Subcutaneous adipose tissue (tissue), 4 donors: ENCODE data around the gene SUGCT. TPM values are rescaled to one million over a fixed set of nuclear protein-coding genes. Genes with fewer than 3 reads are reported as not detected.

Experiments used
- CTCF ChIP-seq: fragments of 450-650 bp; IDR thresholded peaks from one replicate; pipeline ENCODE4 v1.5.1; 2016; ENCODE audit warnings: low read depth, mild to moderate bottlenecking, control low read depth, antibody characterized with exemption, moderate library complexity
- total RNA-seq, 4 donors: library from RNA; depleted of rRNA; stranded (reverse); fragments of >200 nt; gene quantifications; one replicate each; pipeline ENCODE4 v1.1.0, GENCODE V29; 2016

SUGCT gene
- total RNA-seq, 4 donors from 2014 or later = 1.1 to 3.1 (median 1.8) TPM

GRCh38 chr7:40833191-40833887, 698.5 kb downstream of the SUGCT start:
- no peak for TF ChIP-seq CTCF

GRCh38 chr7:40833888-40834234, 699.1 kb downstream of the SUGCT start:
- no peak for TF ChIP-seq CTCF

GRCh38 chr7:40836218-40836617, 701.4 kb downstream of the SUGCT start:
- no peak for TF ChIP-seq CTCF

- TF ChIP-seq CTCF = no peak
Observed at GRCh38 chr7:40839881-40840280, 705.1 kb downstream of the SUGCT start.

GRCh38 chr7:40840990-40841389, 706.2 kb downstream of the SUGCT start:
- TF ChIP-seq CTCF = no peak

GRCh38 chr7:40842641-40843040, 707.8 kb downstream of the SUGCT start:
- no peak for TF ChIP-seq CTCF

- TF ChIP-seq CTCF = no peak
Observed at GRCh38 chr7:40843338-40843985, 708.7 kb downstream of the SUGCT start.
